GM18951 (cell line): Measurements from ENCODE around the gene EPB41L4A.
"Not testable (repeated sequence)": the region's sequence is repeated elsewhere in the genome, so short reads cannot be mapped to it uniquely, and the experiment has no call there.

Source experiments
- POLR2A ChIP-seq: IDR thresholded peaks from 4 replicates; pipeline ENCODE4 v1.6.1; 2011; ENCODE audit warnings: mild to moderate bottlenecking; ENCODE audit not compliant: insufficient read length, insufficient read depth; ENCODE audit errors: extremely low read depth
- in situ Hi-C: fragments of 300-500 bp; cut with MboI; formaldehyde crosslinking; loops from one replicate; pipeline ENCODE4 v1.12.0; 2022; ENCODE audit warnings: low sequenced_read_pairs, mixed read lengths, inconsistent platforms; ENCODE audit not compliant: unreplicated experiment

The EPB41L4A gene

GRCh38 chr5:112419164-112419985, at the start of gene EPB41L4A:
Gene EPB41L4A, minus strand, starts transcription at chr5:112419277. Its CDS starts 238 bp downstream, at chr5:112419039.
- TF ChIP-seq POLR2A = no peak
- in situ Hi-C loops = no loop called here

- in situ Hi-C loops = no loop called here
- no peak for TF ChIP-seq POLR2A
Observed at GRCh38 chr5:112467485-112467884, 48.4 kb upstream of the EPB41L4A start.

- in situ Hi-C loops = not testable (repeated sequence)
Observed at GRCh38 chr5:112466261-112466660, 47.2 kb upstream of the EPB41L4A start.

GRCh38 chr5:112447187-112447760, 28.2 kb upstream of the EPB41L4A start:
- in situ Hi-C loops = not testable (repeated sequence)

- in situ Hi-C loops = no loop called here
- no peak for TF ChIP-seq POLR2A
Observed at GRCh38 chr5:112445626-112446350, 26.7 kb upstream of the EPB41L4A start.

- in situ Hi-C loops = not testable (repeated sequence)
Observed at GRCh38 chr5:112443932-112444331, 24.9 kb upstream of the EPB41L4A start.

GRCh38 chr5:112440031-112440430, 21.0 kb upstream of the EPB41L4A start:
- in situ Hi-C loops = no loop called here
- TF ChIP-seq POLR2A = no peak

- TF ChIP-seq POLR2A = no peak
- in situ Hi-C loops = no loop called here
Observed at GRCh38 chr5:112436144-112436543, 17.1 kb upstream of the EPB41L4A start.

GRCh38 chr5:112434641-112435040, 15.6 kb upstream of the EPB41L4A start:
- TF ChIP-seq POLR2A = no peak
- in situ Hi-C loops = no loop called here

GRCh38 chr5:112426202-112426601, 7.1 kb upstream of the EPB41L4A start:
- in situ Hi-C loops = not testable (repeated sequence)

GRCh38 chr5:112419986-112420864, 1.1 kb upstream of the EPB41L4A start:
- in situ Hi-C loops = no loop called here
- no peak for TF ChIP-seq POLR2A

- in situ Hi-C loops = no loop called here
Observed at GRCh38 chr5:112418659-112419163, 366 bp downstream of the EPB41L4A start.

More at GRCh38 chr5:112418659-112419163, 366 bp downstream of the EPB41L4A start:
- no peak for TF ChIP-seq POLR2A
